ENCODE data around the gene WNK4.
"Not testable (repeated sequence)": the region's sequence is repeated elsewhere in the genome, so short reads cannot be mapped to it uniquely, and the experiment has no call there.

WNK4 gene

GRCh38 chr17:42779936-42780850 is at the start of gene WNK4:
TSS of gene WNK4 (plus strand) at chr17:42780610. CDS start at chr17:42780699, 89 bp downstream.
- no peak for DNase-seq

DNA sequence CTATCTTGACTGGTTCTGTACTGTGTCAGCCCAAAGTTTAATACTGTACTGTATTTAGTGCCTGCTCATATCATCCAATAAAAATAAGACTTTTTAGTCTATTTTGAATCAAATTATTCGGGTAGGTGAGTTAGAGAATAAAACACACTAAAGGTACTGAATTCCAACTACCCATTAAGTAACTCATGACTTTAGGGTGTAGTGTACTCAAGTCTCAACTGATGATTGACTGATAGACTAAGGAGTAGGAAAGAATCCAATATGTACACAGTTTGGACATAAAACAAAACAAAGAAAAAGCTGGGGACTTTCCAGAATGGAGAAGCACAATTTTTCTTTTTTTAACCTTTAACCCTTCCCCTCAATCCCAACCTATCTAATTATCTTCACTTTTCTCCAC is 39.7 kb upstream of the WNK4 start:
- DNase-seq: no peak

DNA sequence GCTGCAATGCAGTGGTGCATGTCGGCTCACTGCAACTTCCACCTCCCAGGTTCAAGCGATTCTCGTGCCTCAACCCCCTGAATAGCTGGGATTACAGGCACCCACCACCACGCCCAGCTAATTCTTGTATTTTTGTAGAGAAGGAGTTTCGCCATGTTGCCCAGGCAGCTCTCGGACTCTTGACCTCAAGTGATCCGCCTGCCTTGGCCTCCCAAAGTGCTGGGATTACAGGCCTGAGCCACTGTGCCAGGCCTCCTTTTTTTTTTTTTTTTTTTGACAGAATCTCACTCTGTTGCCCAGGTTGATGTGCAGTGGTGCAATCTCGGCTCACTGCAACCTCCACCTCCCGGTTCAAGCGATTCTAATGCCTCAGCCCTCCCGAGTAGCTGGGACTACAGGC is 37.5 kb upstream of the WNK4 start:
- DNase-seq: not testable (repeated sequence)

- DNase-seq: peak; percentile 51
These were observed 36.7 kb upstream of the WNK4 start for GRCh38 chr17:42743595-42744282.

- DNase-seq: peak; percentile 78
These were observed 36.1 kb upstream of the WNK4 start for GRCh38 chr17:42744283-42744805.

DNA sequence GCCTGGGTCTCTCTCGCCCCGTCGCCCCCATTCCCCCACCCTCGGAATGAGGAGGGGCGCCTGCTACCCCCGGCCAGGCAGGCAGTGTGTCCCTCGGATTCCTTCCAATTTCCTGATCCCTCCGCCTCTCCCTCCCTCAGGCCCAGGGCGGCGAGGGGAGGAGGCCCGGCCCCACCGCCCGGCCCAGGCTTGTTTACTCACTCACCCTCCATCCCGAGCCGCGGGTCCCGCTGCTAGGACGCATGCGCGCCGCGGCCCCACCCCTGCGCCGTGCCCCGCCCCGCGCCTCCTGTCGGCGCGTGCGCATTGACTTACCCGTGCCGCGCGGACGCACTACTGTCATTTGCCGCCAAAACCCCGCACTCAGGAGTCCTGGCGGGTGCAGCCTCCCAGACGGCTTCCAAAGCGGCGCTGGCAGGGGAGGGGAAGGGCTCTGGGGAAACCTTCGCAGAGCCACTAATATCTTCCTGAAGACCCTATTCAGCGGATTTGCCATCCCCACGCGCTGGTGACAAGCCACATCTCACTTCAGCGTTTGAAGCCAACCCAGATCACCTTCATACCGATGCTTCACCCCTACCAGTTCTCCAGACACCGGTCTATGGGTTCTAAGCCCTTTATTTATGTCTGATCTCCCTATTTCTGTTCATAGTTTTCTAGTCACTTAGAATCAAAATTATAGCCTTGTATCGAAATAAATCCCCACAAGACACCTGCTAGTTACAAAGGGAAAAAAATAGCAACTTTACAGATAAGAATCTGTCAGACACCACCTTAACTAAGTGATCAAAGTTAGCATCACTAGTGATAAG is 35.4 kb upstream of the WNK4 start, which contains the start of gene EZH1:
TSS of gene EZH1 (minus strand) at position 235 of the 812 bp plus-strand sequence. CDS start 16,099 bp downstream, outside the sequence.
- peak; percentile 87 for DNase-seq

GRCh38 chr17:42748202-42748907 is 32.1 kb upstream of the WNK4 start:
- no peak for DNase-seq

DNA sequence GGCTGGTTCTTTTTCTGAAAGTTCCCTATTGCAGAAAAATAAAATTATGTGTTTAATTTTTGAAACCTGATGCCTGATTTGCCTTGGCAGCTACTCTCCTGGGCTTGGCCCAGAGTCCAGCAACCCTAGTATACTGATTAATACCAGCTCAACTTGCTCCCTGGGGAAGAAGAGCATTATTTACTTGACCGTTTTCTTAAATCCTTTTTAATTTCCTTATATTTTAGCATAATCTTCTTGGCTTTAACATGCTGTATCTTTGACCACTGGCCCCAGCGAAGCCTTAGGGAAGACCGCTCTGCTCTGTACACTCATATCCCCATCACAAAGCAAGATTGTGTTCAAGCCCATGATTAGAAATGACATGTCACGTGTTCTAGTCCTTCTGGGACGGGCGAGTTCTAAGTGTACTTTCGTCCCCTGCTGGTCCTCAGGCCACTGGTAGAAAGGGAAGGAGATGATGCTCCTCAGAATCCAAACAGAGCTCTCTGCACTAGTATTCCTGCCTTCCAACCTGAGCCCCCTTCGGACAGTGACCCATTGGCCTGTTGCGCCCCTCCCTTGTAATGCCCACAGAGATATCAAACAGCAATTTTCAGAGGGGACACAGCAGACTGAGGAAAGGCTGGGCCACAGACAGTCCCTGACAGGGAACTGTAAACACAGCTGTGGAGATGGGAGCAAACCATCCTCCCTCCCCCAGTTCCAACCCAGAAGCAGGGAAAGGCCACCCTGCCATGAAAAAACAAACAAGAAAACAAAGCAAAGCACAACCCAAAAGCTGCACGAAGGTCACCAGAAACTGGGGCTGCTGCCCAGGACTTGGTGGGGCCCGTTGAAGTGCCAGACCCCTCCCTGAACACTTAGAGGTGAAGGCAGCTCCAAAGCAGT is 31.3 kb upstream of the WNK4 start:
- DNase-seq: no peak

- no peak for DNase-seq
These were observed 29.6 kb upstream of the WNK4 start for GRCh38 chr17:42750739-42751344.

DNA sequence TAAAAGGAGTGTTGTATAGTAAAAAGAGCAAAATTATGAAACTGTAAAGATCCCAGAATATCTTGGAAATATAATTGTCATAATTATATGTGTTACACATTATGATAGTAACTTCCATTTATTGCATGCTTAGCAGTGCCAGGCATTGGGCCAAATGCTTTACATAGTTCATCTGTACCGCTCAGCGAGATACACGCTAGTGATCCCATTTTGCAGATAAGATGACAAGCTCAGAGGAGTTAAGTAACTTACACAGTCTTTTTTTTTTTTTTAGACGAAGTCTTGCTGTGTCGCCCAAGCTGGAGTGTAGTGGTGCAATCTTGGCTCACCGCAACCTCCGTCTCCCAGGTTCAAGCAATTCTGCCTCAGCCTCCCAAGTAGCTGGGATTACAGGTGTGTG is 28.8 kb upstream of the WNK4 start:
- no peak for DNase-seq

DNA sequence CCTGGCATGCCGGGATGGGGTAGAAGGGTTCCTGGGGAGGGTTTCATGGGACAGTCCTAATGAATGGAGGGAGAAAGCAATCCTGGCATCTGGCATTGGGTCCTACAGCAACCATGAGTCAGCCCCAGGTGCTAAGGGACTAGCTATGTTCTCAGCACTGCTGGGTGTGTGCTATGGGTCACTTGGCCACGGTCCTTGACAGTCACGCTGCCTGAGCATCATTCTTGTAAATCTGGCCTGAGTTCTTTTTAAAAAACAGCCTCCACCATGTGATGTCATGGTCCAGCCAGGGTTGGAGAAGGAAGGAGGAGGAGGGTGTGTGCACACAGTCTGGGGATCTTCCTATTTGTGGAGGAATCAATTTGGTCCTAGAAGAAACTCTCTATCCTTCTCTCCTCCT is 25.6 kb upstream of the WNK4 start:
- DNase-seq: no peak

GRCh38 chr17:42759982-42760651 is 20.3 kb upstream of the WNK4 start:
- no peak for DNase-seq

DNA sequence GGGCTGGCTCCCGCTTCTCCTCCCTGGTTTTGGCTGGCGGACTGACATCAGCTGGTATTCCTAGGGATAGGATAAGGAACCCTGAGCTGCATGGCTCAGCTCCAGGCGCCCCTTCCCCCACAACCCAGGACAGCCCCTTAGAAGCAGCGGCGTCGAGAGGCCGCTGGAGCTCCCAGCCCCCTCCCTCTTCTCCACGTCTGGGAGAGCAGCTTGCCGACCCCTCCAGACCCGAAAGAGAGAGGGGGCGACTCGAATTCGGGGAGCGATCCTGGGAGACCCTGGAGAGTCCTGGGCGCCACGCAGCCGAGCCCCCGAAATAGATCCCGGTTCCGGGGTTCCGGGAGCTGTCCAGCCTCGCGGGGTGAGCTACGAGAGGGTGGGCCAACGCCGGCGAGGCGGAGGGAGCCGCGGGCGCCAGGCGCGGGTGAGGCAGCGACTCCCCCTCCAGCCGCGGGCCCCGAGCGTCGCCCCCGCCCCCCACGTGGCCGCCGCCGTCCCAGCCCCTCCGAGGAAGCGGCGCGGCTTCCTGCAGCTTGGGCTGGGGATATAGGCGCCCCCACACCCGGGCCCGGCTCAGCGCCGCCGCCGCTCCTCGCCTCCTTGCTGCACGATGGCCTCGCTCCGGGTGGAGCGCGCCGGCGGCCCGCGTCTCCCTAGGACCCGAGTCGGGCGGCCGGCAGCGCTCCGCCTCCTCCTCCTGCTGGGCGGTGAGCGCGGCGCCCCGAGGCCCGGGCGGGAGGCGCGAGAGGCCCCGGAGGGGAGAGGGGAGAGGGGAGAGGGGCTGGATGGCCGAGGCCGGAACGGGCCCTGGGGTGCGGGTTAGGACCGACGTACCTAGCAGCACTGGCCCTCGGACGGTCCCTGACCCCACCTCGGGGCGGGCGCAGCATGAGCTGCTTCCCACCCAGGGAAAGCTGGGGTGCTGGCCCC is 19.5 kb upstream of the WNK4 start, which contains the start of gene RAMP2:
TSS of gene RAMP2 (plus strand) at position 576 of the 930 bp plus-strand sequence. CDS start at position 611, 35 bp downstream.
- no peak for DNase-seq

- DNase-seq: no peak
These were observed 18.8 kb upstream of the WNK4 start for GRCh38 chr17:42761638-42762037.

- DNase-seq: no peak
These were observed 14.3 kb upstream of the WNK4 start for GRCh38 chr17:42766124-42766523.

GRCh38 chr17:42767512-42767911 is 12.9 kb upstream of the WNK4 start:
- DNase-seq: no peak

DNA sequence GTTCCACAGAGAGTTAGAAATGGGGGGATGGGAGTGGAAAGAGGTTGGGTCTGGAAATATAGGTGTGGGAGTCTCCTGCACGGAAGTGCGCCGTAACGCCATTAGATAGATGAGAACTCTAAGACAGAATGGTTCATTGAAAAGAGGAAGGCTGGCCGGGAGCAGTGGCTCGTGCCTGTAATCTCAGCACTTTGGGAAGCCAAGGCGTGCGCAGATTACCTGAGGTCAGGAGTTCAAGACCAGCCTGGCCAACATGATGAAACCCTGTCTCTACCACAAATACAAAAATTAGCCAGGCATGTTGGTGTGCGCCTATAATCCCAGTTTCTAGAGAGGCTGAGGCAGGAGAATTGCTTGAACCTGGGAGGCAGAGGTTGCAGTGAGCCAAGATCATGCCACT is 12.4 kb upstream of the WNK4 start:
- not testable (repeated sequence) for DNase-seq

DNA sequence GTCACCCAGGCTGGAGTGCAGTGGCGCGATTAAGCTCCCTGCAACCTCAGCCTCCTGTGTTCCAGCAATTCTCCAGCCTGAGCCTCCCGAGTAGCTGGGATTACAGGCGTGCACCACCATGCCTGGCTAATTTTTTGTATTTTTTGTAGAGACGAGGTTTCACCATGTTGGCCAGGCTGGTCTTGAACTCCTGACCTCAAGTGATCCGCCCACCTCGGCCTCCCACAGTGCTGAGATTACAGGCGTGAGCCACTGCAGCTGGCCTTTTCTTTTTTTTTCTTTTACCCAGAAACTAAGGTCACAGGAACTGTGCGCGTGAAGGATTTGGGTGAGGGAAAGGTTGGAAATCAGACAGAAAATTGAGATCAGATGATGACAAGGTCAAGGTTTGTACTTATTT is 10.4 kb upstream of the WNK4 start:
- DNase-seq: not testable (repeated sequence)

- DNase-seq: no peak
These were observed 7.5 kb upstream of the WNK4 start for GRCh38 chr17:42772945-42773289.
